ENCODE measurements around the gene DEFB124. TPM values are rescaled to one million over a fixed set of nuclear protein-coding genes. Genes with fewer than 3 reads are reported as not detected.

Gene DEFB124
- total RNA-seq, 1 experiment from 2014 or later, result not detected

- TF ChIP-seq ZSCAN18 (CRISPR knock-in tag; IDR thresholded peaks at IDR 0.05), result no peak
- no peak for TF ChIP-seq ZBTB43 (CRISPR knock-in tag; IDR thresholded peaks at IDR 0.05)
- no peak for TF ChIP-seq ZNF671 (CRISPR knock-in tag; IDR thresholded peaks at IDR 0.05)
- no peak for TF ChIP-seq FOXP1 (CRISPR knock-in tag; IDR thresholded peaks at IDR 0.05; ENCODE audit: borderline replicate concordance)
- no peak for TF ChIP-seq TCF7 (CRISPR knock-in tag; IDR thresholded peaks at IDR 0.05; ENCODE audit: low read depth)
These were observed 1.8 kb upstream of the DEFB124 start (continued) for GRCh38 chr20:31476643-31477215.

- POLR2A ChIA-PET, result no interaction called here
- Mint-ChIP-seq H3K9me3 (peaks cover 46% of the 10 kb centered on the region), H3K27ac (no peak overlapping the region), H3K4me1 (no peaks in the 10 kb centered on the region), H3K27me3 (ENCODE audit: low read depth) (peaks cover 71% of the 10 kb centered on the region), H3K4me3 (no peak overlapping the region), H3K36me3 (peaks cover 45% of the 10 kb centered on the region)
- CTCF ChIA-PET, result interaction anchor here (0.5 kb wide), 1 partner anchor 16 kb away, joined by 4 read pairs; no protein-coding TSS in a partner anchor
- no peak for TF ChIP-seq NFYB (CRISPR knock-in tag; conservative IDR thresholded peaks at IDR 0.05; ENCODE audit: low read depth)
- TF ChIP-seq ZNF317 (CRISPR knock-in tag; IDR thresholded peaks at IDR 0.05; ENCODE audit: borderline replicate concordance, low read depth), result no peak
- TF ChIP-seq JUN (CRISPR knock-in tag; IDR thresholded peaks at IDR 0.05), result no peak
- TF ChIP-seq ATF3 (CRISPR knock-in tag; conservative IDR thresholded peaks at IDR 0.05), result no peak
- TF ChIP-seq ELF4 (CRISPR knock-in tag; IDR thresholded peaks at IDR 0.05; ENCODE audit: low read depth), result no peak
- no peak for TF ChIP-seq ZNF423 (CRISPR knock-in tag; IDR thresholded peaks at IDR 0.05)
- no peak for TF ChIP-seq ZNF232 (CRISPR knock-in tag; IDR thresholded peaks at IDR 0.05)
- no peak for TF ChIP-seq ETV6 (CRISPR knock-in tag; IDR thresholded peaks at IDR 0.05)
- no peak for TF ChIP-seq SP1 (CRISPR knock-in tag; conservative IDR thresholded peaks at IDR 0.05)
- TF ChIP-seq SOX15 (CRISPR knock-in tag; IDR thresholded peaks at IDR 0.05), result no peak
- no peak for TF ChIP-seq NR3C1 (CRISPR knock-in tag; conservative IDR thresholded peaks at IDR 0.05; ENCODE audit: low read depth)
- TF ChIP-seq ZNF121 (CRISPR knock-in tag; IDR thresholded peaks at IDR 0.05), result no peak
- no peak for TF ChIP-seq TP53 (CRISPR knock-in tag; IDR thresholded peaks at IDR 0.05)
- no peak for ATAC-seq
- DNase-seq (ENCODE audit: low spot score), result no peak
These were observed 1.3 kb upstream of the DEFB124 start for GRCh38 chr20:31476294-31476585.

GRCh38 chr20:31475472-31476293, 756 bp upstream of the DEFB124 start:
- Mint-ChIP-seq H3K27me3 (ENCODE audit: low read depth) (peaks cover 67% of the 10 kb centered on the region), H3K9me3 (peaks cover 45% of the 10 kb centered on the region), H3K36me3 (peaks cover 43% of the 10 kb centered on the region), H3K4me3 (peak overlapping the region; percentile 27; the same call in 1 of the 2 replicates), H3K27ac (no peak overlapping the region), H3K4me1 (no peaks in the 10 kb centered on the region)
- no peak for DNase-seq (ENCODE audit: low spot score)
- peak; percentile 26 for ATAC-seq
- POLR2A ChIA-PET, result no interaction called here
- CTCF ChIA-PET, result interaction anchor here (0.5 to 1.6 kb wide), 3 partner anchors 15 to 159 kb away, joined by 3 to 6 read pairs (median 4); no protein-coding TSS in a partner anchor
- TF ChIP-seq ATF6 (CRISPR knock-in tag; IDR thresholded peaks at IDR 0.05) (no peak), ATF1 (CRISPR knock-in tag; IDR thresholded peaks at IDR 0.05) (no peak), ESRRA (CRISPR knock-in tag; IDR thresholded peaks at IDR 0.05; ENCODE audit: borderline replicate concordance) (no peak), ATF3 (CRISPR knock-in tag; conservative IDR thresholded peaks at IDR 0.05) (no peak), ZNF532 (CRISPR knock-in tag; IDR thresholded peaks at IDR 0.05; ENCODE audit: borderline replicate concordance) (no peak), ZNF232 (CRISPR knock-in tag; IDR thresholded peaks at IDR 0.05) (no peak), TCF7 (CRISPR knock-in tag; IDR thresholded peaks at IDR 0.05; ENCODE audit: low read depth) (no peak), JUN (CRISPR knock-in tag; IDR thresholded peaks at IDR 0.05) (no peak), SP1 (CRISPR knock-in tag; conservative IDR thresholded peaks at IDR 0.05) (no peak), FOXK1 (CRISPR knock-in tag; IDR thresholded peaks at IDR 0.05) (no peak)

Data from WTC11 (cell line).